IPS DF 6.9 (cell line): ENCODE results near the gene CTSD.

Source experiments
- DNase-seq: peaks from one replicate; pipeline ENCODE4 v3.0.0-alpha.2; 2013; ENCODE audit warnings: low read depth, low spot score
- H3K27ac ChIP-seq: one replicate; pipeline ENCODE4 v1.5.1; 2013; ENCODE audit warnings: low read length, control low read depth
- H3K27me3 ChIP-seq: 2 replicates; pipeline ENCODE4 v1.6.1; 2013; ENCODE audit warnings: mild to moderate bottlenecking, low read length; ENCODE audit not compliant: control insufficient read depth, insufficient read depth
- H3K36me3 ChIP-seq: 2 replicates; pipeline ENCODE4 v1.6.1; 2013; ENCODE audit warnings: low read length; ENCODE audit not compliant: control insufficient read depth, insufficient read depth
- H3K4me1 ChIP-seq: 2 replicates; pipeline ENCODE4 v1.6.1; 2013; ENCODE audit warnings: low read length; ENCODE audit not compliant: control insufficient read depth, insufficient read depth
- H3K4me3 ChIP-seq: 2 replicates; pipeline ENCODE4 v1.5.1; 2013; ENCODE audit warnings: mild to moderate bottlenecking, low read length
- H3K9me3 ChIP-seq: 2 replicates; pipeline ENCODE4 v1.6.1; 2013; ENCODE audit warnings: low read length, inconsistent platforms; ENCODE audit not compliant: control insufficient read depth, insufficient read depth
- WGBS: extraction: QIAGEN DNeasy Blood & Tissue Kit; methylation state at CpG from one replicate; pipeline ENCODE4 v1.1.7; 2013; ENCODE audit warnings: mixed read lengths, missing lambda C conversion rate; ENCODE audit not compliant: insufficient read length, insufficient coverage; 5-methylcytosine and 5-hydroxymethylcytosine counted together

The CTSD gene

GRCh38 chr11:1796413-1797011 is 32.8 kb upstream of the CTSD start:
- H3K4me3 ChIP-seq: no peak overlapping the region
- no CpG with 5 or more reads among the region's 12 CpGs for WGBS
- H3K9me3 ChIP-seq: no peaks in the 10 kb centered on the region
- DNase-seq: no peak
- H3K4me1 ChIP-seq: no peaks in the 10 kb centered on the region
- H3K27ac ChIP-seq: no peak overlapping the region
- no peaks in the 10 kb centered on the region for H3K36me3 ChIP-seq
- H3K27me3 ChIP-seq: no peaks in the 10 kb centered on the region

- WGBS: no CpG with 5 or more reads among the region's 3 CpGs
- DNase-seq: no peak
- H3K4me1 ChIP-seq: no peaks in the 10 kb centered on the region
- no peak overlapping the region for H3K27ac ChIP-seq
- H3K9me3 ChIP-seq: no peaks in the 10 kb centered on the region
- no peaks in the 10 kb centered on the region for H3K36me3 ChIP-seq
- H3K4me3 ChIP-seq: no peak overlapping the region
- no peaks in the 10 kb centered on the region for H3K27me3 ChIP-seq
These were observed 29.4 kb upstream of the CTSD start for GRCh38 chr11:1793081-1793480.

- DNase-seq: no peak
- no peaks in the 10 kb centered on the region for H3K4me1 ChIP-seq
- no peaks in the 10 kb centered on the region for H3K27me3 ChIP-seq
- H3K27ac ChIP-seq: no peak overlapping the region
- H3K9me3 ChIP-seq: no peaks in the 10 kb centered on the region
- no CpG with 5 or more reads among the region's 12 CpGs for WGBS
- H3K4me3 ChIP-seq: no peak overlapping the region
- no peaks in the 10 kb centered on the region for H3K36me3 ChIP-seq
These were observed 28.7 kb upstream of the CTSD start for GRCh38 chr11:1792461-1792860.

GRCh38 chr11:1791912-1792311 is 28.2 kb upstream of the CTSD start:
- H3K36me3 ChIP-seq: no peaks in the 10 kb centered on the region
- no peak for DNase-seq
- no CpG with 5 or more reads among the region's 6 CpGs for WGBS
- no peak overlapping the region for H3K4me3 ChIP-seq
- no peaks in the 10 kb centered on the region for H3K4me1 ChIP-seq
- H3K27me3 ChIP-seq: no peaks in the 10 kb centered on the region
- H3K9me3 ChIP-seq: no peaks in the 10 kb centered on the region
- no peak overlapping the region for H3K27ac ChIP-seq

- H3K9me3 ChIP-seq: no peaks in the 10 kb centered on the region
- no peak overlapping the region for H3K4me3 ChIP-seq
- no CpG with 5 or more reads among the region's 4 CpGs for WGBS
- no peaks in the 10 kb centered on the region for H3K27me3 ChIP-seq
- no peak for DNase-seq
- H3K4me1 ChIP-seq: no peaks in the 10 kb centered on the region
- no peaks in the 10 kb centered on the region for H3K36me3 ChIP-seq
- H3K27ac ChIP-seq: no peak overlapping the region
These were observed 22.7 kb upstream of the CTSD start for GRCh38 chr11:1786466-1786865.

GRCh38 chr11:1785749-1786413 is 22.2 kb upstream of the CTSD start:
- Histone ChIP-seq H3K4me1 (no peaks in the 10 kb centered on the region), H3K4me3 (no peak overlapping the region), H3K36me3 (no peaks in the 10 kb centered on the region), H3K9me3 (no peaks in the 10 kb centered on the region), H3K27ac (no peak overlapping the region), H3K27me3 (no peaks in the 10 kb centered on the region)
- no peak for DNase-seq
- WGBS: no CpG with 5 or more reads among the region's 21 CpGs

GRCh38 chr11:1784761-1785650 is 21.3 kb upstream of the CTSD start:
- no peaks in the 10 kb centered on the region for H3K9me3 ChIP-seq
- WGBS: no CpG with 5 or more reads among the region's 23 CpGs
- no peaks in the 10 kb centered on the region for H3K36me3 ChIP-seq
- no peak overlapping the region for H3K4me3 ChIP-seq
- no peaks in the 10 kb centered on the region for H3K27me3 ChIP-seq
- H3K4me1 ChIP-seq: peaks cover 1% of the 10 kb centered on the region; the same call in 1 of the 2 replicates
- DNase-seq: no peak
- H3K27ac ChIP-seq: no peak overlapping the region

GRCh38 chr11:1783725-1784529 is 20.2 kb upstream of the CTSD start:
- DNase-seq: no peak
- no peaks in the 10 kb centered on the region for H3K9me3 ChIP-seq
- H3K36me3 ChIP-seq: no peaks in the 10 kb centered on the region
- no CpG with 5 or more reads among the region's 24 CpGs for WGBS
- peaks cover 1% of the 10 kb centered on the region; the same call in 1 of the 2 replicates for H3K4me1 ChIP-seq
- no peak overlapping the region for H3K4me3 ChIP-seq
- H3K27ac ChIP-seq: no peak overlapping the region
- H3K27me3 ChIP-seq: no peaks in the 10 kb centered on the region

- no peak for DNase-seq
- H3K27ac ChIP-seq: no peak overlapping the region
- no peaks in the 10 kb centered on the region for H3K36me3 ChIP-seq
- H3K4me1 ChIP-seq: peaks cover 1% of the 10 kb centered on the region; the same call in 1 of the 2 replicates
- H3K27me3 ChIP-seq: no peaks in the 10 kb centered on the region
- WGBS: no CpG with 5 or more reads among the region's 20 CpGs
- H3K4me3 ChIP-seq: no peak overlapping the region
- H3K9me3 ChIP-seq: no peaks in the 10 kb centered on the region
These were observed 19.4 kb upstream of the CTSD start for GRCh38 chr11:1782831-1783724.
